Nephron progenitor cell (in vitro differentiated cells): ENCODE results near the gene ALX3.
A peak's percentile ranks its signal among the peaks of the same experiment; 100 is the strongest.

Experiments
- DNase-seq: peaks from one replicate; pipeline ENCODE4 v3.0.0; 2021
- H3K27ac Mint-ChIP-seq: 2 replicates; pipeline ENCODE4 v1.8.0; 2021; ENCODE audit warnings: mild to moderate bottlenecking, moderate library complexity, mixed read lengths
- H3K27me3 Mint-ChIP-seq: 2 replicates; pipeline ENCODE4 v1.8.0; 2021; ENCODE audit warnings: mild to moderate bottlenecking, low read depth, mixed read lengths; ENCODE audit not compliant: poor library complexity
- H3K36me3 Mint-ChIP-seq: 2 replicates; pipeline ENCODE4 v1.8.0; 2021; ENCODE audit warnings: low read depth, mixed read lengths
- H3K4me1 Mint-ChIP-seq: 2 replicates; pipeline ENCODE4 v1.8.0; 2021; ENCODE audit warnings: mixed read lengths
- H3K4me3 Mint-ChIP-seq: 2 replicates; pipeline ENCODE4 v1.8.0; 2021; ENCODE audit warnings: mild to moderate bottlenecking, moderate library complexity, mixed read lengths
- H3K9me3 Mint-ChIP-seq: 2 replicates; pipeline ENCODE4 v1.8.0; 2021; ENCODE audit warnings: mild to moderate bottlenecking, moderate library complexity, mixed read lengths
- TF ChIP-seq, protein P1 (sequence below): fragments of 200-600 bp; sonication (generic); IDR thresholded peaks from 2 replicates; pipeline ENCODE4 v1.5.0; 2021; ENCODE audit warnings: antibody characterized with exemption

ALX3 gene

DNA sequence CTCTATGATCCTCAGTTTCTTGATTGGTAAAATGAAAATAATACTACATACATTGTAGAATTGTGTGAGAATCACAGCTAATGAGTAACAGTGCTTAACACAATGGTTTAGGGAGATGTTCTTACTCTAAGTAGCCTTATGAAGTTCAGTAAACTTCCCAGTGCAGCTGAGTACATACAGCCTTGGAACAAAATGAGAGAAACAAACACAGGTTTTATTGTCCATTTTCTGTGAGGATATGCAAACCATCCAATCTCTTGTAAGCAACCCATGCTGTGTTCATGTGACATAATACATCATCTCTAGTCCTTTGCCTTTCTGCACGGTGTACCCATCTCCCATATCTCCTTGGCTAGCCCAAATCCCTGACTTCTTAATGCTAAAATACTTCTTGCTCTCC lies 50.7 kb downstream of the ALX3 start:
- Mint-ChIP-seq H3K36me3 (peaks cover 96% of the 10 kb centered on the region), H3K4me3 (no peak overlapping the region)

DNA sequence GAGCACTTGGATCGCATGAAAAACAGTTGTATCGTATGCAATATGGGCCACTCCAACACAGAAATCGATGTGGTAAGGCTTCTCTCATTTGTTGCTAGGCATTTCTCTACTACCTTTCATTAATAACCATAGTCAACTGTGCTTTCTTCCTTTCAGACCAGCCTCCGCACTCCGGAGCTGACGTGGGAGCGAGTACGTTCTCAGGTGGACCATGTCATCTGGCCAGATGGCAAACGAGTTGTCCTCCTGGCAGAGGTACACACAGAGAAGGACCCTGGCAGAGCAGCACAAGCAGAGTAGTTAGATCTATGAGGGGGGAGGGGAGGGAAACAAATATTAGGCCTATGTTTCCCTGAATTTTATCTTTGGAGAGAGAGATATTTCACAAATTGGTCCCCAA lies 52.1 kb downstream of the ALX3 start:
- TF ChIP-seq, protein P1, sequence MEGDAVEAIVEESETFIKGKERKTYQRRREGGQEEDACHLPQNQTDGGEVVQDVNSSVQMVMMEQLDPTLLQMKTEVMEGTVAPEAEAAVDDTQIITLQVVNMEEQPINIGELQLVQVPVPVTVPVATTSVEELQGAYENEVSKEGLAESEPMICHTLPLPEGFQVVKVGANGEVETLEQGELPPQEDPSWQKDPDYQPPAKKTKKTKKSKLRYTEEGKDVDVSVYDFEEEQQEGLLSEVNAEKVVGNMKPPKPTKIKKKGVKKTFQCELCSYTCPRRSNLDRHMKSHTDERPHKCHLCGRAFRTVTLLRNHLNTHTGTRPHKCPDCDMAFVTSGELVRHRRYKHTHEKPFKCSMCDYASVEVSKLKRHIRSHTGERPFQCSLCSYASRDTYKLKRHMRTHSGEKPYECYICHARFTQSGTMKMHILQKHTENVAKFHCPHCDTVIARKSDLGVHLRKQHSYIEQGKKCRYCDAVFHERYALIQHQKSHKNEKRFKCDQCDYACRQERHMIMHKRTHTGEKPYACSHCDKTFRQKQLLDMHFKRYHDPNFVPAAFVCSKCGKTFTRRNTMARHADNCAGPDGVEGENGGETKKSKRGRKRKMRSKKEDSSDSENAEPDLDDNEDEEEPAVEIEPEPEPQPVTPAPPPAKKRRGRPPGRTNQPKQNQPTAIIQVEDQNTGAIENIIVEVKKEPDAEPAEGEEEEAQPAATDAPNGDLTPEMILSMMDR = no peak
- Mint-ChIP-seq H3K4me3 (no peak overlapping the region), H3K27ac (no peak overlapping the region), H3K4me1 (no peaks in the 10 kb centered on the region), H3K9me3 (no peaks in the 10 kb centered on the region), H3K27me3 (peaks cover 3% of the 10 kb centered on the region), H3K36me3 (peaks cover 94% of the 10 kb centered on the region)
- DNase-seq = no peak

More for the DNA sequence above, 50.7 kb downstream of the ALX3 start:
- H3K27me3 Mint-ChIP-seq = peaks cover 3% of the 10 kb centered on the region
- TF ChIP-seq, protein P1 = no peak
- H3K4me1 Mint-ChIP-seq = no peaks in the 10 kb centered on the region
- H3K9me3 Mint-ChIP-seq = no peaks in the 10 kb centered on the region
- H3K27ac Mint-ChIP-seq = no peak overlapping the region
- no peak for DNase-seq

DNA sequence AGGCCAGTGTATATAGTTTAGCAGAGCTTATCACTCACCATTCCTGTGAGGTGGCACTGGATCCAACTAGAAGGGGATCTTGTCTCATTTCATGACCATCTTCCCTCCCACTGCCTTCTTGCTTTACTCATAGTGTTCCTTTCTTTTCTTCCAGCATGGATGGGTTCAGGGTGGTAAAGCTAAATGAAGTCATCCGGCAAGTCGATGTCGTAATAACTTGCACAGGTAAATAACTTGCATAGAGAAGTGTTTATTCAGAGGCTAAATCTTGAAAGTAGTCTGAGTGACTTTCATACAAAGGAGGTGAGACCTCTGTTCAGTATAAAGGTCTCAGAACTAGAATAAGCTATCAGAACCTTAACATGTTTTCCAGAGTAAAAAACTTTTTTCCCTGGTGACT lies 52.7 kb downstream of the ALX3 start:
- Mint-ChIP-seq H3K36me3 (peaks cover 91% of the 10 kb centered on the region), H3K4me3 (no peak overlapping the region), H3K27me3 (peaks cover 3% of the 10 kb centered on the region), H3K9me3 (no peaks in the 10 kb centered on the region), H3K27ac (no peak overlapping the region), H3K4me1 (no peaks in the 10 kb centered on the region)
- DNase-seq = no peak
- TF ChIP-seq, protein P1 = no peak

DNA sequence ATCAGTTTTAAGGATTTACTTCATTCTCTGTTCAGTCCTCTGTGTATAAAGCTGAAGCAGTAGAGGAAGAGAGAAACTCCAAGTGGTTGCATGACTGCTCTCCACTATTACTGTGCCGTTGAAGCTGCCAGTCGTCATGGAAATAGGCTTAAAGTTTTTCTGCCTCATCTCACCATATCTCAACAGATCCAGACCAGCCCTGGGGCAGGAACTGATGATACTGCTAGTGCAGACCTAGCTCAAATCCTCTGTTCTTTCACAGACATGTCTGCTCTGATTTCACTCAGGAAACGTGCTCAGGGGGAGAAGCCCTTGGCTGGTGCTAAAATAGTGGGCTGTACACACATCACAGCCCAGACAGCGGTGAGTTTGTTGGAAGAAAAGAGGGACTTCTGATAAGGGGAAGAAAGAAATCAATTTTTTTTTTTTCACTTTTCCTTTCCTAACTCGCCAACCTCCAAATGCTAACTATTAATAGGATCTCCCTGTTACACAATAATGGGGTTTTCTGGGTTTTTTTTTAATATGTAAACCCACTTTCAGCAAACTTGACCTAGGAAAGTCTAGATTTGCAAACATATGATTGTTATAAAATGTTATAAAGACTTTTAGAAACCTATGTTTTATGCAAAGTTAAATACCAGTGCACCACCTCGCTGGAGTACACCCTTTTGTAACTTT lies 58.2 kb downstream of the ALX3 start:
- no peaks in the 10 kb centered on the region for H3K9me3 Mint-ChIP-seq
- H3K27ac Mint-ChIP-seq = no peak overlapping the region
- peaks cover 16% of the 10 kb centered on the region for H3K4me1 Mint-ChIP-seq
- TF ChIP-seq, protein P1 = no peak
- peaks cover 76% of the 10 kb centered on the region for H3K36me3 Mint-ChIP-seq
- DNase-seq = no peak
- no peaks in the 10 kb centered on the region for H3K27me3 Mint-ChIP-seq
- no peak overlapping the region for H3K4me3 Mint-ChIP-seq

DNA sequence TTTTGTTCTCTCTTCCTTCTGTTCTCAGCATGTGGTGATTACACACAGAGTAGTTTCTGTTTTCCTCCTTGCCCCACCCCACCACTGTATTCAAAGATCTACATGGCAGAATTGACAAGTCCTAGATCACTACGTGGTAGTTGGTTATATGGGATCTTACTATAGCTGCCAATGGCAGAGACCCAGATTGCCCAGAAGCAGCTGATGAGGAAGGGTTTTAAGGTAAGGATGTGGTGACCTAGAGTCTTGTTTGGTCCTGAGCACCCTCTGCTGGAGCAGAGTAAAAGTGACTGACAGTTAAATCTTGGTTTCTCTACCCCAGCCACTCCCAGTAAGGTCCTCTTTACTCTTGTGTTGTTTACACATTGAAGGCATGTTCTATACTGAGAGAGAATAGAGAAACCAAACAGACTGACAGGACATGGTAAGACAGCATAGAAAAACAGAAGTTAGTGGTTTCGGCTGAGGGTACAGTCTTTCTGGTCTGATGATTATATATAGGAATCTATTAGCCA lies 58.9 kb downstream of the ALX3 start:
- Mint-ChIP-seq H3K4me1 (peaks cover 23% of the 10 kb centered on the region), H3K9me3 (no peaks in the 10 kb centered on the region), H3K36me3 (peaks cover 69% of the 10 kb centered on the region), H3K27me3 (no peaks in the 10 kb centered on the region), H3K27ac (no peak overlapping the region), H3K4me3 (no peak overlapping the region)
- DNase-seq = peak; percentile 13
- TF ChIP-seq, protein P1 = peak; percentile 50
